Measurements from ENCODE around the gene BCL11A.

DNA sequence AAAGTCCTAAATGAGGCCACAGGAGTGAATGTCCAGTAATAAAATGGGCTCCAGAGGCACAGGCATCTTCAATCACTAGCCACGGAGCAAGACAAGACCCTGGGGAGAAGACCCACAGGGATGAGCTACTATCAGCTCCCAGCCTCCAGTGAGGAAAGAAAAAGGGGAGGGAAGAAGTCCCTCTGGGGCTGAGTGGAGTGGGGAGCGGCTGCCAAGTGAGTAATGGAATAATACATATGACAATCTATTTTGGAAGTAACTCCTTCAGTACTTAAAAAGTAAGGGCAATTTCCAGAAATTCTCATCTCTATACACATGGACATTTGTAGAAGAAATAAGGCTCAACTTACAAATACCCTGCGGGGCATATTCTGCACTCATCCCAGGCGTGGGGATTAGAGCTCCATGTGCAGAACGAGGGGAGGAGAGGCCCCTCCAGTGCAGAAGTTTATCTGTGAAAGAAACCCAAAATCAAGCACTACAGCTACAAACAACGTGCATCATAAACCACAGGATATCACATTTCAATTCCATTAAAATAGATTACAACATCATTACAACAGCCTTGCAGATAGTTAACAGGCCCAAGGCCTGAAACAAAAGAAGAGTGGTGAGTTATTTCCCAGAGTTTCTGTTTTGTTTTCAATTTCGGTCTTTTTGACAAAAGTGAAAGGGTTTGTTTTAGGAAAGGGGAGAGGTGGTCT, 84.9 kb downstream of the BCL11A start:
- TF ChIP-seq, protein P1, sequence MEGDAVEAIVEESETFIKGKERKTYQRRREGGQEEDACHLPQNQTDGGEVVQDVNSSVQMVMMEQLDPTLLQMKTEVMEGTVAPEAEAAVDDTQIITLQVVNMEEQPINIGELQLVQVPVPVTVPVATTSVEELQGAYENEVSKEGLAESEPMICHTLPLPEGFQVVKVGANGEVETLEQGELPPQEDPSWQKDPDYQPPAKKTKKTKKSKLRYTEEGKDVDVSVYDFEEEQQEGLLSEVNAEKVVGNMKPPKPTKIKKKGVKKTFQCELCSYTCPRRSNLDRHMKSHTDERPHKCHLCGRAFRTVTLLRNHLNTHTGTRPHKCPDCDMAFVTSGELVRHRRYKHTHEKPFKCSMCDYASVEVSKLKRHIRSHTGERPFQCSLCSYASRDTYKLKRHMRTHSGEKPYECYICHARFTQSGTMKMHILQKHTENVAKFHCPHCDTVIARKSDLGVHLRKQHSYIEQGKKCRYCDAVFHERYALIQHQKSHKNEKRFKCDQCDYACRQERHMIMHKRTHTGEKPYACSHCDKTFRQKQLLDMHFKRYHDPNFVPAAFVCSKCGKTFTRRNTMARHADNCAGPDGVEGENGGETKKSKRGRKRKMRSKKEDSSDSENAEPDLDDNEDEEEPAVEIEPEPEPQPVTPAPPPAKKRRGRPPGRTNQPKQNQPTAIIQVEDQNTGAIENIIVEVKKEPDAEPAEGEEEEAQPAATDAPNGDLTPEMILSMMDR (IDR thresholded peaks at IDR 0.05; ENCODE audit: poor library complexity, severe bottlenecking), result no peak
- TF ChIP-seq EZH2 (IDR thresholded peaks at IDR 0.05; ENCODE audit: borderline replicate concordance, insufficient read depth, low read length, poor library complexity, severe bottlenecking) (no peak), POLR2AphosphoS5 (IDR thresholded peaks at IDR 0.05) (no peak), RAD21 (conservative IDR thresholded peaks at IDR 0.05) (no peak), MXI1 (conservative IDR thresholded peaks at IDR 0.05; ENCODE audit: poor library complexity, severe bottlenecking) (no peak)
